Measurements from ENCODE around the gene MBD1.
"Not testable (repeated sequence)": the region's sequence is repeated elsewhere in the genome, so short reads cannot be mapped to it uniquely, and the experiment has no call there.

GRCh38 chr18:50220249-50220648, 61.1 kb downstream of the MBD1 start:
- not testable (repeated sequence) for TF ChIP-seq POLR2A (IDR thresholded peaks at IDR 0.05; ENCODE audit: extremely low read depth, insufficient read length)
- TF ChIP-seq, protein P1, sequence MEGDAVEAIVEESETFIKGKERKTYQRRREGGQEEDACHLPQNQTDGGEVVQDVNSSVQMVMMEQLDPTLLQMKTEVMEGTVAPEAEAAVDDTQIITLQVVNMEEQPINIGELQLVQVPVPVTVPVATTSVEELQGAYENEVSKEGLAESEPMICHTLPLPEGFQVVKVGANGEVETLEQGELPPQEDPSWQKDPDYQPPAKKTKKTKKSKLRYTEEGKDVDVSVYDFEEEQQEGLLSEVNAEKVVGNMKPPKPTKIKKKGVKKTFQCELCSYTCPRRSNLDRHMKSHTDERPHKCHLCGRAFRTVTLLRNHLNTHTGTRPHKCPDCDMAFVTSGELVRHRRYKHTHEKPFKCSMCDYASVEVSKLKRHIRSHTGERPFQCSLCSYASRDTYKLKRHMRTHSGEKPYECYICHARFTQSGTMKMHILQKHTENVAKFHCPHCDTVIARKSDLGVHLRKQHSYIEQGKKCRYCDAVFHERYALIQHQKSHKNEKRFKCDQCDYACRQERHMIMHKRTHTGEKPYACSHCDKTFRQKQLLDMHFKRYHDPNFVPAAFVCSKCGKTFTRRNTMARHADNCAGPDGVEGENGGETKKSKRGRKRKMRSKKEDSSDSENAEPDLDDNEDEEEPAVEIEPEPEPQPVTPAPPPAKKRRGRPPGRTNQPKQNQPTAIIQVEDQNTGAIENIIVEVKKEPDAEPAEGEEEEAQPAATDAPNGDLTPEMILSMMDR (IDR thresholded peaks at IDR 0.05; ENCODE audit: low read depth, low read length), result not testable (repeated sequence)

All from NB4 (cell line).